Measurements from ENCODE around the gene ABCA2.

- TF ChIP-seq CTCF (IDR thresholded peaks at IDR 0.05; ENCODE audit: insufficient read depth, low read length, poor library complexity, severe bottlenecking) (no peak), EZH2phosphoT487 (conservative IDR thresholded peaks at IDR 0.05; ENCODE audit: low read length) (no peak)
These were observed 11.0 kb downstream of the ABCA2 start for GRCh38 chr9:137017071-137017470.
